H9 (cell line): ENCODE results near the gene TMEM115. TPM values are rescaled to one million over a fixed set of nuclear protein-coding genes. Genes with fewer than 3 reads are reported as not detected.
A peak's percentile ranks its signal among the peaks of the same experiment; 100 is the strongest.

Experiments used
- DNase-seq: peaks from one replicate; pipeline ENCODE4 v3.0.0-alpha.2; 2017
- H2AFZ ChIP-seq: one replicate; pipeline ENCODE4 v1.6.1; 2013; ENCODE audit warnings: mild to moderate bottlenecking, low read length, control low read depth, moderate library complexity
- H2AK5ac ChIP-seq: 2 replicates; pipeline ENCODE4 v1.6.1; 2013; ENCODE audit warnings: low read length, control low read depth, mixed read lengths; ENCODE audit not compliant: insufficient read length
- H2BK120ac ChIP-seq: one replicate; pipeline ENCODE4 v1.6.1; 2013; ENCODE audit warnings: low read depth, mild to moderate bottlenecking, low read length, control low read depth, inconsistent platforms; ENCODE audit not compliant: poor library complexity, severe bottlenecking
- H2BK12ac ChIP-seq: 2 replicates; pipeline ENCODE4 v1.6.1; 2013; ENCODE audit warnings: low read length, control low read depth, mixed read lengths, low read depth; ENCODE audit not compliant: insufficient read length
- H2BK15ac ChIP-seq: 2 replicates; pipeline ENCODE4 v1.6.1; 2013; ENCODE audit warnings: low read depth, low read length, control low read depth
- H2BK20ac ChIP-seq: one replicate; pipeline ENCODE4 v1.6.1; 2013; ENCODE audit warnings: low read depth, mild to moderate bottlenecking, low read length, control low read depth, inconsistent platforms; ENCODE audit not compliant: poor library complexity, severe bottlenecking
- H2BK5ac ChIP-seq: 2 replicates; pipeline ENCODE4 v1.6.1; 2013; ENCODE audit warnings: low read length, control low read depth, mixed read lengths; ENCODE audit not compliant: insufficient read length
- H3K14ac ChIP-seq: 2 replicates; pipeline ENCODE4 v1.6.1; 2013; ENCODE audit warnings: low read length, control low read depth; ENCODE audit not compliant: insufficient read depth
- H3K18ac ChIP-seq: 2 replicates; pipeline ENCODE4 v1.6.1; 2013; ENCODE audit warnings: low read depth, mild to moderate bottlenecking, mixed read lengths, low read length, control low read depth; ENCODE audit not compliant: insufficient read length
- H3K23ac ChIP-seq: 2 replicates; pipeline ENCODE4 v1.6.1; 2013; ENCODE audit warnings: low read length, control low read depth, mixed read lengths, low read depth; ENCODE audit not compliant: insufficient read length
- H3K23me2 ChIP-seq: 2 replicates; pipeline ENCODE4 v1.6.1; 2013; ENCODE audit warnings: low read depth, mild to moderate bottlenecking, mixed read lengths, low read length, control low read depth; ENCODE audit not compliant: insufficient read length, poor library complexity, severe bottlenecking
- H3K27ac ChIP-seq: 2 replicates; pipeline ENCODE4 v1.5.1; 2013; ENCODE audit warnings: low read length, control low read depth, mixed read lengths, low read depth; ENCODE audit not compliant: insufficient read length
- H3K27me3 ChIP-seq: 2 replicates; pipeline ENCODE4 v1.6.1; 2013; ENCODE audit warnings: low read length, control low read depth, inconsistent platforms; ENCODE audit not compliant: insufficient read depth
- H3K4ac ChIP-seq: 2 replicates; pipeline ENCODE4 v1.6.1; 2013; ENCODE audit warnings: low read depth, mild to moderate bottlenecking, control low read depth, inconsistent platforms, low read length, moderate library complexity
- H3K4me1 ChIP-seq: 2 replicates; pipeline ENCODE4 v1.6.1; 2013; ENCODE audit warnings: low read length, control low read depth, inconsistent platforms; ENCODE audit not compliant: insufficient read depth
- H3K4me2 ChIP-seq: 2 replicates; pipeline ENCODE4 v1.6.1; 2013; ENCODE audit warnings: low read length, control low read depth, mixed read lengths; ENCODE audit not compliant: insufficient read length, insufficient read depth
- H3K56ac ChIP-seq: 2 replicates; pipeline ENCODE4 v1.6.1; 2013; ENCODE audit warnings: low read depth, mild to moderate bottlenecking, mixed read lengths, low read length, control low read depth; ENCODE audit not compliant: insufficient read length
- H3K79me1 ChIP-seq: 2 replicates; pipeline ENCODE4 v1.6.1; 2013; ENCODE audit warnings: low read depth, mild to moderate bottlenecking, moderate library complexity, low read length, control low read depth, inconsistent platforms; ENCODE audit not compliant: insufficient read depth, poor library complexity, severe bottlenecking
- H3K79me2 ChIP-seq: 2 replicates; pipeline ENCODE4 v1.6.1; 2013; ENCODE audit warnings: low read length, control low read depth, inconsistent platforms; ENCODE audit not compliant: insufficient read depth
- H3K9ac ChIP-seq: 2 replicates; pipeline ENCODE4 v1.6.1; 2013; ENCODE audit warnings: low read length, control low read depth, mixed read lengths; ENCODE audit not compliant: insufficient read length; ENCODE audit errors: extremely low read depth
- H3K9me3 ChIP-seq: one replicate; pipeline ENCODE4 v1.6.1; 2013; ENCODE audit warnings: low read depth, low read length, inconsistent platforms; ENCODE audit not compliant: control insufficient read depth
- H3T11ph ChIP-seq: one replicate; pipeline ENCODE4 v1.6.1; 2013; ENCODE audit warnings: mild to moderate bottlenecking, low read length, control low read depth, inconsistent platforms
- H4K20me1 ChIP-seq: one replicate; pipeline ENCODE4 v1.6.1; 2013; ENCODE audit not compliant: control insufficient read depth, insufficient read length, insufficient read depth
- H4K5ac ChIP-seq: 2 replicates; pipeline ENCODE4 v1.6.1; 2013; ENCODE audit warnings: low read depth, mild to moderate bottlenecking, mixed read lengths, low read length, control low read depth; ENCODE audit not compliant: insufficient read length
- H4K8ac ChIP-seq: replicated peaks from 2 replicates; pipeline ENCODE4 v1.6.1; 2013; ENCODE audit warnings: low read length, control low read depth, mixed read lengths, low read depth; ENCODE audit not compliant: insufficient read length
- H4K91ac ChIP-seq: 2 replicates; pipeline ENCODE4 v1.6.1; 2013; ENCODE audit warnings: low read depth, mild to moderate bottlenecking, moderate library complexity, mixed read lengths, low read length, control low read depth; ENCODE audit not compliant: insufficient read length
- H3K27ac Mint-ChIP-seq, 3 experiments: 2 replicates in 2 of 3; 3 replicates in 1 of 3; pipeline ENCODE4 v1.8.0; 2020 to 2021; ENCODE audit warnings: mixed read lengths in 3 of 3, mild to moderate bottlenecking in 1 of 3, moderate library complexity in 1 of 3
- H3K27me3 Mint-ChIP-seq: 2 replicates; pipeline ENCODE4 v1.8.0; 2021; ENCODE audit warnings: low read depth, mild to moderate bottlenecking, moderate library complexity, mixed read lengths
- H3K36me3 Mint-ChIP-seq, 3 experiments: 2 replicates in 2 of 3; 3 replicates in 1 of 3; pipeline ENCODE4 v1.8.0; 2020 to 2021; ENCODE audit warnings: low read depth in 3 of 3, mixed read lengths in 3 of 3; ENCODE audit not compliant: insufficient read depth in 1 of 3
- H3K4me1 Mint-ChIP-seq, 2 experiments: 2 replicates each; pipeline ENCODE4 v1.8.0; 2020; ENCODE audit warnings: mixed read lengths in 2 of 2
- H3K4me3 Mint-ChIP-seq, 2 experiments: 2 replicates in 1 of 2; 3 replicates in 1 of 2; pipeline ENCODE4 v1.8.0; 2020 to 2021; ENCODE audit warnings: mild to moderate bottlenecking in 2 of 2, mixed read lengths in 2 of 2, moderate library complexity in 1 of 2
- H3K9me3 Mint-ChIP-seq, 2 experiments: 2 replicates in 1 of 2; 3 replicates in 1 of 2; pipeline ENCODE4 v1.8.0; 2020; ENCODE audit warnings: mild to moderate bottlenecking in 2 of 2, mixed read lengths in 2 of 2, moderate library complexity in 1 of 2
- WGBS: extraction: QIAGEN DNeasy Blood & Tissue Kit; methylation state at CpG from one replicate; pipeline ENCODE4 v1.1.7; 2013; ENCODE audit warnings: missing lambda C conversion rate, low lambda C conversion rate, mixed read lengths; ENCODE audit not compliant: insufficient read length; ENCODE audit errors: extremely low coverage; 5-methylcytosine and 5-hydroxymethylcytosine counted together
- total RNA-seq: library from RNA; stranded (reverse); gene quantifications from 2 replicates; pipeline ENCODE4 v1.2.1, GENCODE V29; 2021
- TF ChIP-seq, protein P1 (sequence below): fragments of 200-600 bp; sonication (generic); conservative IDR thresholded peaks from 3 replicates; pipeline ENCODE4 v1.8.0; 2021; ENCODE audit warnings: antibody characterized with exemption, mild to moderate bottlenecking

The TMEM115 gene
- total RNA-seq, 1 experiment from 2014 or later, result 32.3 TPM

- Histone ChIP-seq H3K4me2 (no peak overlapping the region), H3K23me2 (no peaks in the 10 kb centered on the region), H3K18ac (no peak overlapping the region), H3K9me3 (no peaks in the 10 kb centered on the region), H4K8ac (no peak overlapping the region), H2AK5ac (no peak overlapping the region), H4K20me1 (peaks cover 2% of the 10 kb centered on the region), H3K27me3 (no peaks in the 10 kb centered on the region), H4K5ac (no peak overlapping the region), H2BK12ac (no peak overlapping the region), H3K4ac (no peak overlapping the region), H3K4me1 (no peaks in the 10 kb centered on the region), H3K23ac (no peak overlapping the region), H2AFZ (no peak overlapping the region), H3K56ac (no peak overlapping the region), H2BK20ac (no peak overlapping the region), H3T11ph (no peak overlapping the region), H2BK5ac (no peak overlapping the region), H2BK120ac (no peak overlapping the region), H3K14ac (no peak overlapping the region), H3K27ac (no peak overlapping the region), H4K91ac (no peak overlapping the region), H3K9ac (no peak overlapping the region), H2BK15ac (no peak overlapping the region), H3K79me1 (no peaks in the 10 kb centered on the region), H3K79me2 (no peaks in the 10 kb centered on the region)
- Mint-ChIP-seq H3K4me3 (no peak overlapping the region), H3K4me1 (peaks cover 9 to 32% of the 10 kb centered on the region in 2 experiments; a peak in 3 of 4 replicates), H3K27me3 (peaks cover 5% of the 10 kb centered on the region), H3K36me3 (peaks cover 0 to 4% (median 0%) of the 10 kb centered on the region in 3 experiments; a peak in 1 of 7 replicates), H3K27ac (peak overlapping the region in 1 of 3 experiments; percentile 68; a peak in 2 of 7 replicates), H3K9me3 (no peaks in the 10 kb centered on the region)
- WGBS, result no CpG with 5 or more reads among the region's 17 CpGs
- TF ChIP-seq, protein P1, sequence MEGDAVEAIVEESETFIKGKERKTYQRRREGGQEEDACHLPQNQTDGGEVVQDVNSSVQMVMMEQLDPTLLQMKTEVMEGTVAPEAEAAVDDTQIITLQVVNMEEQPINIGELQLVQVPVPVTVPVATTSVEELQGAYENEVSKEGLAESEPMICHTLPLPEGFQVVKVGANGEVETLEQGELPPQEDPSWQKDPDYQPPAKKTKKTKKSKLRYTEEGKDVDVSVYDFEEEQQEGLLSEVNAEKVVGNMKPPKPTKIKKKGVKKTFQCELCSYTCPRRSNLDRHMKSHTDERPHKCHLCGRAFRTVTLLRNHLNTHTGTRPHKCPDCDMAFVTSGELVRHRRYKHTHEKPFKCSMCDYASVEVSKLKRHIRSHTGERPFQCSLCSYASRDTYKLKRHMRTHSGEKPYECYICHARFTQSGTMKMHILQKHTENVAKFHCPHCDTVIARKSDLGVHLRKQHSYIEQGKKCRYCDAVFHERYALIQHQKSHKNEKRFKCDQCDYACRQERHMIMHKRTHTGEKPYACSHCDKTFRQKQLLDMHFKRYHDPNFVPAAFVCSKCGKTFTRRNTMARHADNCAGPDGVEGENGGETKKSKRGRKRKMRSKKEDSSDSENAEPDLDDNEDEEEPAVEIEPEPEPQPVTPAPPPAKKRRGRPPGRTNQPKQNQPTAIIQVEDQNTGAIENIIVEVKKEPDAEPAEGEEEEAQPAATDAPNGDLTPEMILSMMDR, result no peak
- no peak for DNase-seq
Observed at GRCh38 chr3:50378757-50379156, 19.4 kb upstream of the TMEM115 start.
